Neural cell (in vitro differentiated cells): ENCODE measurements around the gene BCL11B. TPM values are rescaled to one million over a fixed set of nuclear protein-coding genes. Genes with fewer than 3 reads are reported as not detected.

Source experiments
- H2AFZ ChIP-seq: fragments of 200-600, 300-800 bp; sonication (generic), shearing (Covaris generic); 2 replicates; pipeline ENCODE4 v1.6.0; 2014; ENCODE audit warnings: low read depth, mild to moderate bottlenecking, antibody characterized with exemption, low read length, moderate library complexity
- H3F3A ChIP-seq: fragments of 200-600 bp; shearing (Covaris generic); 2 replicates; pipeline ENCODE4 v1.6.1; 2016; ENCODE audit warnings: mild to moderate bottlenecking, moderate library complexity, mixed read lengths, antibody characterized with exemption, low read length; ENCODE audit not compliant: insufficient read depth, poor library complexity, severe bottlenecking
- H3K27ac ChIP-seq: fragments of 200-600, 300-800 bp; sonication (generic), shearing (Covaris generic); 2 replicates; pipeline ENCODE4 v1.5.1; 2014; ENCODE audit warnings: mild to moderate bottlenecking, low read length, moderate library complexity
- H3K27me3 ChIP-seq: fragments of 300-800, 200-600 bp; sonication (generic), shearing (Covaris generic); 2 replicates; pipeline ENCODE4 v1.6.0; 2014; ENCODE audit warnings: mild to moderate bottlenecking, low read depth, low read length, moderate library complexity; ENCODE audit not compliant: insufficient read depth
- H3K36me3 ChIP-seq: fragments of 300-800, 200-600 bp; sonication (generic), shearing (Covaris generic); 2 replicates; pipeline ENCODE4 v1.5.1; 2014; ENCODE audit warnings: mild to moderate bottlenecking, antibody characterized with exemption, low read length, moderate library complexity; ENCODE audit not compliant: insufficient read depth
- H3K4me2 ChIP-seq: fragments of 300-800, 200-600 bp; sonication (generic), shearing (Covaris generic); 2 replicates; pipeline ENCODE4 v1.6.0; 2014; ENCODE audit warnings: mild to moderate bottlenecking, low read length
- H3K4me3 ChIP-seq: fragments of 300-800, 200-600 bp; sonication (generic), shearing (Covaris generic); 2 replicates; pipeline ENCODE4 v1.5.1; 2014; ENCODE audit warnings: mild to moderate bottlenecking, low read length, moderate library complexity
- H3K79me2 ChIP-seq: fragments of 200-600 bp; shearing (Covaris generic); replicated peaks from 2 replicates; pipeline ENCODE4 v1.6.0; 2014; ENCODE audit warnings: mild to moderate bottlenecking, low read length, moderate library complexity; ENCODE audit not compliant: insufficient read depth
- H3K9ac ChIP-seq: fragments of 300-800, 200-600 bp; sonication (generic), shearing (Covaris generic); 2 replicates; pipeline ENCODE4 v1.6.1; 2016; ENCODE audit warnings: mild to moderate bottlenecking, low read length, mixed read lengths
- H3K9me2 ChIP-seq: fragments of 200-600 bp; shearing (Covaris generic); 2 replicates; pipeline ENCODE4 v1.6.1; 2016; ENCODE audit warnings: mild to moderate bottlenecking, low read length, mixed read lengths; ENCODE audit not compliant: insufficient read depth
- H3K9me3 ChIP-seq: fragments of 200-600, 300-800 bp; sonication (generic), shearing (Covaris generic); 2 replicates; pipeline ENCODE4 v1.6.1; 2016; ENCODE audit warnings: mild to moderate bottlenecking, mixed run types, low read length, moderate library complexity, mixed read lengths
- H4K20me1 ChIP-seq: fragments of 200-600 bp; shearing (Covaris generic); 2 replicates; pipeline ENCODE4 v1.6.1; 2016; ENCODE audit warnings: mild to moderate bottlenecking, mixed run types; ENCODE audit not compliant: insufficient read depth
- EP300 ChIP-seq: fragments of 450-650 bp; conservative IDR thresholded peaks from 2 replicates; pipeline ENCODE4 v1.6.1; 2014; ENCODE audit warnings: antibody characterized with exemption, mild to moderate bottlenecking, moderate library complexity; ENCODE audit not compliant: poor library complexity, severe bottlenecking
- EZH2 ChIP-seq: fragments of 200-600, 300-800 bp; shearing (Covaris generic), sonication (generic); IDR thresholded peaks from 2 replicates; pipeline ENCODE4 v1.6.1; 2014; ENCODE audit warnings: antibody characterized with exemption, low read length, borderline replicate concordance, mild to moderate bottlenecking; ENCODE audit not compliant: insufficient read depth, poor library complexity, severe bottlenecking
- MXI1 ChIP-seq: fragments of 450-650 bp; conservative IDR thresholded peaks from 2 replicates; pipeline ENCODE4 v1.6.1; 2014; ENCODE audit warnings: antibody characterized with exemption, mild to moderate bottlenecking; ENCODE audit not compliant: poor library complexity, severe bottlenecking
- POLR2AphosphoS5 ChIP-seq: IDR thresholded peaks from 2 replicates; pipeline ENCODE4 v1.6.1; 2012
- RAD21 ChIP-seq: fragments of 450-650 bp; conservative IDR thresholded peaks from 2 replicates; pipeline ENCODE4 v1.6.1; 2014; ENCODE audit warnings: antibody characterized with exemption, mild to moderate bottlenecking, moderate library complexity
- SMC3 ChIP-seq: fragments of 450-650 bp; conservative IDR thresholded peaks from 2 replicates; pipeline ENCODE4 v1.6.1; 2014; ENCODE audit warnings: antibody characterized with exemption, mild to moderate bottlenecking, moderate library complexity; ENCODE audit not compliant: poor library complexity
- TAF1 ChIP-seq: IDR thresholded peaks from 2 replicates; pipeline ENCODE4 v1.6.1; 2012; ENCODE audit warnings: low read depth
- polyA plus RNA-seq: library from polyadenylated mRNA; depleted of rRNA; stranded (reverse); fragments of >200 nt; gene quantifications from 2 replicates; pipeline ENCODE4 v1.2.3, GENCODE V29; 2014
- TF ChIP-seq, protein P1 (sequence below): IDR thresholded peaks from 2 replicates; pipeline ENCODE4 v1.6.1; 2012; ENCODE audit warnings: borderline replicate concordance
- TF ChIP-seq, protein P2 (sequence below): fragments of 450-650 bp; IDR thresholded peaks from 2 replicates; pipeline ENCODE4 v1.5.1; 2014; ENCODE audit warnings: antibody characterized with exemption, mild to moderate bottlenecking, moderate library complexity; ENCODE audit not compliant: poor library complexity, severe bottlenecking

The BCL11B gene
- polyA plus RNA-seq, 1 donor from 2014 or later, result 104 TPM

DNA sequence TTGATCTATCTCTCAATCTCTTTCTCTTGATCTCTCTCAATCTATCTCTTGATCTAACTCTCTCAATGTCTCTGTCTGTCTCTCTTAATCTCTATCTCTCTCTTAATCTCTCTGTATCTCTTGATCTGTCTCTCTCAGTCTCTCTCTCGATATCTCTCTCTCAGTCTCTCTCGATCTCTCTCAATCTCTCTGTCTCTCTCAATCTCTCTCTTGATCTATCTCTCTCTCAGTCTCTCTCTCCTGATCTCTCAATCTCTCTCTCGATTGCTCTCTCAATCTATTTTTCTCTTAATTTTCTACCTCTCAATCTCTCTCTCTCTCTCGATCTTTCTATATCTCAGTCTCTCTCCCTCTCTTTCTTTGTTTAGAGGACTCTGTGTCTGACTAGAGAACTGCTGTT lies 126.7 kb downstream of the BCL11B start:
- H3K9me2 ChIP-seq, result no peaks in the 10 kb centered on the region
- H3K9ac ChIP-seq, result no peak overlapping the region
- H3K27ac ChIP-seq, result no peak overlapping the region
- no peak overlapping the region for H3K4me3 ChIP-seq
- no peaks in the 10 kb centered on the region for H4K20me1 ChIP-seq
- H3K4me2 ChIP-seq, result no peak overlapping the region
- TF ChIP-seq POLR2AphosphoS5 (no peak), MXI1 (no peak), RAD21 (no peak), EZH2 (no peak), EP300 (no peak), TAF1 (no peak), SMC3 (no peak)
- TF ChIP-seq, protein P1, sequence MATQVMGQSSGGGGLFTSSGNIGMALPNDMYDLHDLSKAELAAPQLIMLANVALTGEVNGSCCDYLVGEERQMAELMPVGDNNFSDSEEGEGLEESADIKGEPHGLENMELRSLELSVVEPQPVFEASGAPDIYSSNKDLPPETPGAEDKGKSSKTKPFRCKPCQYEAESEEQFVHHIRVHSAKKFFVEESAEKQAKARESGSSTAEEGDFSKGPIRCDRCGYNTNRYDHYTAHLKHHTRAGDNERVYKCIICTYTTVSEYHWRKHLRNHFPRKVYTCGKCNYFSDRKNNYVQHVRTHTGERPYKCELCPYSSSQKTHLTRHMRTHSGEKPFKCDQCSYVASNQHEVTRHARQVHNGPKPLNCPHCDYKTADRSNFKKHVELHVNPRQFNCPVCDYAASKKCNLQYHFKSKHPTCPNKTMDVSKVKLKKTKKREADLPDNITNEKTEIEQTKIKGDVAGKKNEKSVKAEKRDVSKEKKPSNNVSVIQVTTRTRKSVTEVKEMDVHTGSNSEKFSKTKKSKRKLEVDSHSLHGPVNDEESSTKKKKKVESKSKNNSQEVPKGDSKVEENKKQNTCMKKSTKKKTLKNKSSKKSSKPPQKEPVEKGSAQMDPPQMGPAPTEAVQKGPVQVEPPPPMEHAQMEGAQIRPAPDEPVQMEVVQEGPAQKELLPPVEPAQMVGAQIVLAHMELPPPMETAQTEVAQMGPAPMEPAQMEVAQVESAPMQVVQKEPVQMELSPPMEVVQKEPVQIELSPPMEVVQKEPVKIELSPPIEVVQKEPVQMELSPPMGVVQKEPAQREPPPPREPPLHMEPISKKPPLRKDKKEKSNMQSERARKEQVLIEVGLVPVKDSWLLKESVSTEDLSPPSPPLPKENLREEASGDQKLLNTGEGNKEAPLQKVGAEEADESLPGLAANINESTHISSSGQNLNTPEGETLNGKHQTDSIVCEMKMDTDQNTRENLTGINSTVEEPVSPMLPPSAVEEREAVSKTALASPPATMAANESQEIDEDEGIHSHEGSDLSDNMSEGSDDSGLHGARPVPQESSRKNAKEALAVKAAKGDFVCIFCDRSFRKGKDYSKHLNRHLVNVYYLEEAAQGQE, result no peak
- TF ChIP-seq, protein P2, sequence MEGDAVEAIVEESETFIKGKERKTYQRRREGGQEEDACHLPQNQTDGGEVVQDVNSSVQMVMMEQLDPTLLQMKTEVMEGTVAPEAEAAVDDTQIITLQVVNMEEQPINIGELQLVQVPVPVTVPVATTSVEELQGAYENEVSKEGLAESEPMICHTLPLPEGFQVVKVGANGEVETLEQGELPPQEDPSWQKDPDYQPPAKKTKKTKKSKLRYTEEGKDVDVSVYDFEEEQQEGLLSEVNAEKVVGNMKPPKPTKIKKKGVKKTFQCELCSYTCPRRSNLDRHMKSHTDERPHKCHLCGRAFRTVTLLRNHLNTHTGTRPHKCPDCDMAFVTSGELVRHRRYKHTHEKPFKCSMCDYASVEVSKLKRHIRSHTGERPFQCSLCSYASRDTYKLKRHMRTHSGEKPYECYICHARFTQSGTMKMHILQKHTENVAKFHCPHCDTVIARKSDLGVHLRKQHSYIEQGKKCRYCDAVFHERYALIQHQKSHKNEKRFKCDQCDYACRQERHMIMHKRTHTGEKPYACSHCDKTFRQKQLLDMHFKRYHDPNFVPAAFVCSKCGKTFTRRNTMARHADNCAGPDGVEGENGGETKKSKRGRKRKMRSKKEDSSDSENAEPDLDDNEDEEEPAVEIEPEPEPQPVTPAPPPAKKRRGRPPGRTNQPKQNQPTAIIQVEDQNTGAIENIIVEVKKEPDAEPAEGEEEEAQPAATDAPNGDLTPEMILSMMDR, result no peak
- no peak overlapping the region for H2AFZ ChIP-seq
- H3K79me2 ChIP-seq, result no peaks in the 10 kb centered on the region
- H3K36me3 ChIP-seq, result no peaks in the 10 kb centered on the region
- no peaks in the 10 kb centered on the region for H3K27me3 ChIP-seq
- H3K9me3 ChIP-seq, result no peaks in the 10 kb centered on the region
- H3F3A ChIP-seq, result no peaks in the 10 kb centered on the region

DNA sequence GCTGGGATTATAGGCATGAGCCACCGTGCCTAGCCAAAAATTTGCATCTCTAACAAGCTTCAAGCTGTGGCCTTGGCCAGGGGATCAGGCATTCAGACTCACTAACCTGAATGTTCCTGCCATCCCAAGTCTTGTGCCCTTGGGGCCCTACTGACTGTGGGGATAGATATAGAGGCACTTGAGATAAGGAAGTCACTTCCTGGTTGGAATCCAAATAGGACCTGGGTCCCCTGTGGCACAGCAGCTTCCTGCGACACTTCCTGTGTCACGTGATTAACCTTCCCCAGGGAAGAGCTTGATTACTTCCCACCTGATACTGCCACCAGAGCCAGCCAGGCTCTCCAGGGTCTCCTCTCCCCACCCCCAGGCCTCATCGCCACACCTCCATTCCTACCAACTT lies 128.2 kb downstream of the BCL11B start:
- no peak overlapping the region for H3K4me2 ChIP-seq
- no peak overlapping the region for H3K9ac ChIP-seq
- H3K79me2 ChIP-seq, result no peaks in the 10 kb centered on the region
- no peaks in the 10 kb centered on the region for H3K36me3 ChIP-seq
- no peaks in the 10 kb centered on the region for H3F3A ChIP-seq
- no peaks in the 10 kb centered on the region for H3K9me2 ChIP-seq
- no peaks in the 10 kb centered on the region for H3K27me3 ChIP-seq
- TF ChIP-seq, protein P1, result no peak
- TF ChIP-seq EP300 (no peak), SMC3 (no peak), POLR2AphosphoS5 (no peak)
- H2AFZ ChIP-seq, result no peak overlapping the region
- no peaks in the 10 kb centered on the region for H3K9me3 ChIP-seq
- no peak overlapping the region for H3K27ac ChIP-seq
- H3K4me3 ChIP-seq, result no peak overlapping the region
- no peaks in the 10 kb centered on the region for H4K20me1 ChIP-seq
